BLaER1 treated with 17β-estradiol and CSF1 and Interleukin-3, amounts not matched to agents 10 nM and 100 nM (cell line): ENCODE data around the gene USP3.

ENCODE experiments used
- H3K27ac ChIP-seq, 11 experiments: shearing (Covaris generic); formaldehyde crosslinking; 2 replicates each; pipeline ENCODE4 v1.8.1; 2022
- H3K27me3 ChIP-seq, 11 experiments: shearing (Covaris generic); formaldehyde crosslinking; 2 replicates each; pipeline ENCODE4 v1.8.1; 2022
- H3K36me3 ChIP-seq, 11 experiments: shearing (Covaris generic); formaldehyde crosslinking; 2 replicates each; pipeline ENCODE4 v1.8.1; 2022
- H3K4me1 ChIP-seq, 10 experiments: shearing (Covaris generic); formaldehyde crosslinking; 2 replicates each; pipeline ENCODE4 v1.8.1; 2022
- H3K4me2 ChIP-seq, 11 experiments: shearing (Covaris generic); formaldehyde crosslinking; 2 replicates each; pipeline ENCODE4 v1.8.1; 2022
- H3K4me3 ChIP-seq, 10 experiments: shearing (Covaris generic); formaldehyde crosslinking; 2 replicates each; pipeline ENCODE4 v1.8.1; 2022
- H3K9ac ChIP-seq, 11 experiments: shearing (Covaris generic); formaldehyde crosslinking; 2 replicates each; pipeline ENCODE4 v1.8.1; 2022
- H3K9me3 ChIP-seq, 11 experiments: shearing (Covaris generic); formaldehyde crosslinking; replicated peaks in 1 of 11; 2 replicates each; pipeline ENCODE4 v1.8.1; 2022
- H4K20me1 ChIP-seq, 11 experiments: shearing (Covaris generic); formaldehyde crosslinking; 2 replicates each; pipeline ENCODE4 v1.8.1; 2022
- Cebpa-rat ChIP-seq, 11 experiments: shearing (Covaris generic); IDR thresholded peaks; 2 replicates each; pipeline ENCODE4 v1.8.1; 2022

Gene USP3

DNA sequence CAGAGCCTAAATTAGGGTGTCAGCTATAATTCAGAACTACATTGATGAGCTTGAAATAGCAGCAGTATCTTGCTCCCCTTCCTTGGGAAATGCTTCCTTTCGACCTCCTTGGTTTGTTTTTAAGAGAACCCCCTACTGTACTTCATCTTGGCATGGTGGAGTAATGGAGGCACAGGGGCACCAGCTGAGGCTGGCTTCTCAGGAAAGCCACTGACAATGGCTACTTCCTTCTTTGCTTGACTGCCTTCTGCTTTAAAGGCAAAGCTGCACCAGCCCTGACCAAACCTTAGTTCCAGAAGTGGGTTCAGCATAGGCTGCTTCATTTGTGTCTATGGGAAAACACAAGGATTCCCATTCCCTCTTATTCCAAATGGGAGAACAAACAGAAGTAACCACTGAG, 91.3 kb downstream of the USP3 start:
- TF ChIP-seq Cebpa-rat (IDR thresholded peaks at IDR 0.05), result no peak
- no peak overlapping the region for H3K9ac ChIP-seq
- peaks cover 36 to 48% (median 46%) of the 10 kb centered on the region in 11 experiments for H3K36me3 ChIP-seq
- H3K4me3 ChIP-seq, result no peak overlapping the region
- H4K20me1 ChIP-seq, result peaks cover 0 to 80% (median 41%) of the 10 kb centered on the region in 11 experiments; a peak in 20 of 22 replicates
- no peak overlapping the region for H3K27ac ChIP-seq
- no peaks in the 10 kb centered on the region for H3K9me3 ChIP-seq
- H3K4me1 ChIP-seq, result peaks cover 37 to 56% (median 46%) of the 10 kb centered on the region in 10 experiments
- no peaks in the 10 kb centered on the region for H3K27me3 ChIP-seq
- peak overlapping the region; percentile 1 to 65 (median 38); a peak in 18 of 22 replicates for H3K4me2 ChIP-seq

DNA sequence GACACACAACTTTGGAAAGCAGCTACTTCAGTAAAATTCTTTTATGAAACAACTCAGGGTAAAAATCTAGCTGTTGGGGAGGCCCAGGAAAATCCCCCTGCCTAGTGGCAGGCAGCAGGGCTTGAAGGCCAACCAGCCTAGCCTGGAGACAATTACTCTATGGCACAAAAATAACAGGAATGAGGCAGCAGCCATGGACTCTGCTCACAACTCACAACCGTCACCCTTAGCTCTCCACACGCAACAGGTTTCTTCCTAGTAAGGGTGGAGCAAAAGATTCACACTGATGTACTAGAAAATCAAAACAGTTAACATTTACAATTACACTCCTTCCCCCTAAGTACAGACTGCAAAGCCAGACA, 92.3 kb downstream of the USP3 start:
- peak overlapping the region in 1 of 11 experiments; percentile 12; a peak in 2 of 22 replicates for H3K27ac ChIP-seq
- H3K27me3 ChIP-seq, result no peaks in the 10 kb centered on the region
- TF ChIP-seq Cebpa-rat (IDR thresholded peaks at IDR 0.05), result no peak
- H3K9me3 ChIP-seq, result no peaks in the 10 kb centered on the region
- H3K4me2 ChIP-seq, result no peak overlapping the region
- peaks cover 0 to 73% (median 33%) of the 10 kb centered on the region in 11 experiments; a peak in 19 of 22 replicates for H4K20me1 ChIP-seq
- 0 out of 22 replicates have a peak overlapping the region, but pooled peaks of 1 of the 11 experiments have one; percentile 23 for H3K9ac ChIP-seq
- H3K4me1 ChIP-seq, result peaks cover 41 to 60% (median 50%) of the 10 kb centered on the region in 10 experiments
- H3K4me3 ChIP-seq, result no peak overlapping the region
- H3K36me3 ChIP-seq, result peaks cover 26 to 38% (median 36%) of the 10 kb centered on the region in 11 experiments

DNA sequence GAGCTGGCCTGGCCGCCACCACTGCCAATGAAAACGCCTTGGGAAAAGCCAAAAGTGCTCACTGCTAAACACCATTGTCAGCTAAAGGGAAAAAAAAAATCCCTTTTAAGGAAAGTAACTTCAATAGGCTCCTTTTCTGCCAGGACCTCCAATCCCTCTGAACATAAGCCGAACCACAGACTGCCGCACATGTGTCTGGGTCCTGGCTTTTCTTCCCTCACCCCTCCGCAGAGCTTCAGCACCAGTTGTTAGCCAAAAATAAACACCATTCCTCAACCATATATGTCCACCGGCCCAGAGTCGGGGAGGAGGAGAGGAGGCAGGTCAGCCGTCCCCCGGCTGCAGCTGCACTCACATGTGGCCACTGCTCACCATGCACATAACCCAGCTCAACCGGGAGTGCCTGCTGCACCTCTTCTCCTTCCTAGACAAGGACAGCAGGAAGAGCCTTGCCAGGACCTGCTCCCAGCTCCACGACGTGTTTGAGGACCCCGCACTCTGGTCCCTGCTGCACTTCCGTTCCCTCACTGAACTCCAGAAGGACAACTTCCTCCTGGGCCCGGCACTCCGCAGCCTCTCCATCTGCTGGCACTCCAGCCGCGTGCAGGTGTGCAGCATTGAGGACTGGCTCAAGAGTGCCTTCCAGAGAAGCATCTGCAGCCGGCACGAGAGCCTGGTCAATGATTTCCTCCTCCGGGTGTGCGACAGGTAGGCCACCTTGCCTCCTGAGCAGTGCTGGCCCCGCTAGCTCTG, 92.8 kb downstream of the USP3 start, which contains the start of gene FBXL22:
Gene FBXL22 (plus strand): TSS at position 350 of the 753 bp plus-strand sequence. CDS start 6 bp downstream, at position 356.
- Histone ChIP-seq H4K20me1 (peaks cover 0 to 67% (median 29%) of the 10 kb centered on the region in 11 experiments; a peak in 17 of 22 replicates), H3K27ac (peak within 1 kb of the TSS in 2 of 11 experiments; percentile 12 to 29; a peak in 3 of 22 replicates), H3K36me3 (peaks cover 21 to 32% (median 30%) of the 10 kb centered on the region in 11 experiments), H3K9me3 (no peaks in the 10 kb centered on the region), H3K9ac (0 out of 22 replicates have a peak within 1 kb of the TSS, but pooled peaks of 1 of the 11 experiments have one; percentile 23), H3K4me2 (peak within 1 kb of the TSS in 3 of 11 experiments; percentile 35 to 61 (median 46); a peak in 4 of 22 replicates), H3K4me1 (peaks cover 47 to 66% (median 55%) of the 10 kb centered on the region in 10 experiments), H3K27me3 (no peaks in the 10 kb centered on the region), H3K4me3 (no peak within 1 kb of the TSS)
- TF ChIP-seq Cebpa-rat (IDR thresholded peaks at IDR 0.05), result no peak

DNA sequence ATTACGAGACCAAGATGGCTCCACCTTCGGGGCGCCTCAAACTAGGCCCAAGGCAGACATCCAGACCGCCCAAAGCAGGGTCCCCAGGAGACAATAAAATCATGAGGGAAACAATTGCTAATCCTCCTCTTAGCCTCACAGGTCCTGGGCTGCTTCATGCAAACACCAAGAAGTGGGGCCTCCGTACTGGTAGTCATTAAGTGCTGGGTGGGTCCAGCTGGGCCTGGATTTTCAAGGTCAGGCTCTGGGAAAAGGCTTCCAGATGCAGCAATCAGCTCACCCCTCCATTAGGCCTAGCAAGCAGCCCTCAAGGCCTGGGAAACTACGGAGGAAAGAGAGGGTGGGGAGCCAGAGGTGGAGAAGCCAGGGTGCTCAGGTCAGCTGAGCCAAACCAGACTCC, 93.4 kb downstream of the USP3 start:
- Histone ChIP-seq H3K36me3 (peaks cover 15 to 26% (median 24%) of the 10 kb centered on the region in 11 experiments), H3K4me2 (no peak overlapping the region), H3K27me3 (no peaks in the 10 kb centered on the region), H3K9ac (no peak overlapping the region), H4K20me1 (peaks cover 0 to 62% (median 29%) of the 10 kb centered on the region in 11 experiments; a peak in 17 of 22 replicates), H3K27ac (no peak overlapping the region), H3K4me1 (peaks cover 53 to 69% (median 62%) of the 10 kb centered on the region in 10 experiments), H3K9me3 (no peaks in the 10 kb centered on the region), H3K4me3 (no peak overlapping the region)
- no peak for TF ChIP-seq Cebpa-rat (IDR thresholded peaks at IDR 0.05)

DNA sequence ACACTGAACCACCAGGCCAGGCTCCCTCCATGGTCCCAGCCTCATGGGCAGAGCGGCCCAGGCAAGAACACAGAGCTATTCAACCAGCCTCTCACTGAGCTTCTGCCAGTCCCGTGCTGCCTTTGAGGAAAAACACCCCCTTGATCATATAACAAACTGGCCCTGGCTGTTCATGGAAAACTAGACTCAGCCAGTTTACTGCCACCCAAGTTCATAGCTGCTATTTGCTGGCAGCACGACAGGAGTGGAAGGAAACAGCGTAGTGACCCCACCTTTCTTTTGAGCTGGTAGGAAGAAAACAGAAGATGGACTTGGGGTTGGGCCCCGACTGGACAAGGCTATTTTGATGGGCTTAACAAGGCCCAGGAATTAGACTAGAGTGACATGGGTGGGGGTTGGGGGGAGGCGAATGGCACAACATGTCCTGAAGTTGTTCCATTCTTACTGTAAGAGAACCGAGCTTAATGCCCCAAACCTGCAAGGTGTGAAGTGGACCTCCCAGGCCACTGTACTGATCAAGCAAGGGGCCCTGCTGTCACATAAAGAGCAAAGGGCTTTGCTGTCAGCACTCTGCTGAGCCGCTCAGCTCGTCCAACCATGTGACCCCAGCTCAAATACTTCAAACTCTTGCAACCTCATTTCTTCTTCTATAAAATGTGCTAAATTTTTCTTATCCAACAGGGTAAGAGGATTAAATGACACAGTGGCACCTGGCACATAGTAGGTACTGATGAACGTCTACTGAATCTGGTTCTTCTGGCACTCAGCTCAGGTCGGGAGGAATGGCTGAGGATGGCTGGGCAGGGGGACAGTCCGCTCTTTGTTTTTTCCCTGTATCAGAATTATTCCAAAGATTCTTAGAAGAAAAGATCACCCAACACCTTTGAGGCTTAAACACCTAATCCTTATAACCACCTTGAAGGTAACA, 94.3 kb downstream of the USP3 start:
- H4K20me1 ChIP-seq, result peaks cover 0 to 62% (median 24%) of the 10 kb centered on the region in 11 experiments; a peak in 17 of 22 replicates
- H3K27ac ChIP-seq, result peak overlapping the region in 3 of 11 experiments; percentile 7 to 84 (median 60); a peak in 2 of 22 replicates
- H3K9ac ChIP-seq, result peak overlapping the region in 8 of 11 experiments; percentile 30 to 89 (median 84); a peak in 11 of 22 replicates
- H3K4me1 ChIP-seq, result peaks cover 60 to 72% (median 68%) of the 10 kb centered on the region in 10 experiments
- peaks cover 6 to 17% (median 15%) of the 10 kb centered on the region in 11 experiments for H3K36me3 ChIP-seq
- peak overlapping the region in 5 of 10 experiments; percentile 69 to 73 (median 72); a peak in 7 of 20 replicates for H3K4me3 ChIP-seq
- no peaks in the 10 kb centered on the region for H3K27me3 ChIP-seq
- TF ChIP-seq Cebpa-rat (IDR thresholded peaks at IDR 0.05), result no peak
- H3K9me3 ChIP-seq, result no peaks in the 10 kb centered on the region
- H3K4me2 ChIP-seq, result peak overlapping the region; percentile 92 to 99 (median 97)

DNA sequence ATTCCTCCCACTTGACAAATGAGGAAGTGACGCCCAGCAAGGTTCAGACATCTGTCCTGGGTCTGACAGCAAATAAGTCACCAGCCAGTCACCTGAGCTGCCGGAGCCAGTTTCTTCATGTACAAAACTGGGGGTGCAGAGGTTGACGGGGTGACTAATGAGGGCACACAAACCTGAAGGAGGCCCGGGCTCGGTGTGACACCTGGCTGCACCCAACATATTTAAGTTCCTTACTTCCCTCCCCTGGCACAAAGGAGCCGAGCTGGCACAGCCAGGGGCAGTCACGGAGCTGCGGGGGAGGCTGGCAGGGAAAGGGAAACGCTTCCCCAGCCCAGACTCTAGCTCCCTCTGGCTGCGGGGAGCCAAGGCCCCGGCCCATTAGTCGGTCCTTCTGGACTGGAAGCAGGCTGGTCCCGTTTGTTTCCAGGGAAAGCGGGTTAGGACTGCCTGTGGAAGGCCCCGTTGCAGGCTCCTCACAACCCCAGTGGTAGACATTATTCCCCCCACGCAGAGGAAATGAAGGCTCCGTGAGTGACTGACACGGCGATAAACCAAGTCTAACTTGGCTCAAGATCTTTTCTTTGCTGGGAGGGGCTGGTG, 95.1 kb downstream of the USP3 start:
- TF ChIP-seq Cebpa-rat (IDR thresholded peaks at IDR 0.05), result no peak
- peak overlapping the region; percentile 68 to 81 (median 72) for H3K4me3 ChIP-seq

DNA sequence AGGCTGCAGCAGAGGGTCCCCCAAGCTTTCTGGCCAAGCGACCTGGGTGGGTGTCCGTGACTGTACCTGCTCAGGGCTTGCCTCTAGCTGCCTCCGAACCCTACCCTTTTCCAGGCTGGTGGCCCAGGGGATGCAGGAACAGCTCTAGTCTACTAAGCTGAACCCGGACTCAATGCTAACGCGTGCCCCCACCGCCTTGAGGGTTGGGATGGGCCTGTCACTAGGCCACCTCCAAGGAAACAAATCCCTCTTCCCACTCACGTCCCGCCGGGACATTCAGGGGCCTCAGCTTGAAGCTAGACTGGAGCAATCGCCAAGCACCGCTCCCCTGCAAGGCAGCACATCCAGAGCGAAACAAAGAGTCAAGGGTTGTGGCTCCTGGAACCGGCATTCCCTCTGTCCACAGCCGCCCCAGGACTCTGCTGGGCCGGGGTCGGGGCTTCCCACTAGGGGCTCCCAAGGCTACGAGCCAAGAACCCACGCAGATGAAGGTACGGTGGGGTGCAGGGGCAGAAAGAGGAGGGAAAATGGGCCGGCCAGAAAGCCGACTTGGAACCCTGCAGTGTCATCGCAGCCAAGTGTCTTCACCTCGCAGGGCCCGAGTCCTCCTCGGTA, 95.7 kb downstream of the USP3 start:
- Histone ChIP-seq H4K20me1 (peaks cover 0 to 61% (median 11%) of the 10 kb centered on the region in 11 experiments; a peak in 16 of 22 replicates), H3K27me3 (no peaks in the 10 kb centered on the region), H3K4me3 (peak overlapping the region; percentile 68 to 81 (median 72)), H3K36me3 (peaks cover 0 to 3% (median 2%) of the 10 kb centered on the region in 11 experiments; a peak in 10 of 22 replicates), H3K4me1 (peaks cover 52 to 63% (median 58%) of the 10 kb centered on the region in 10 experiments), H3K9me3 (no peaks in the 10 kb centered on the region), H3K27ac (peak overlapping the region; percentile 49 to 89 (median 78); a peak in 21 of 22 replicates), H3K9ac (peak overlapping the region; percentile 76 to 90 (median 84)), H3K4me2 (peak overlapping the region; percentile 92 to 99 (median 97))
- no peak for TF ChIP-seq Cebpa-rat (IDR thresholded peaks at IDR 0.05)

More for the DNA sequence above, 95.1 kb downstream of the USP3 start:
- Histone ChIP-seq H3K9ac (peak overlapping the region; percentile 76 to 90 (median 84)), H4K20me1 (peaks cover 0 to 61% (median 17%) of the 10 kb centered on the region in 11 experiments; a peak in 16 of 22 replicates), H3K27me3 (no peaks in the 10 kb centered on the region), H3K27ac (peak overlapping the region; percentile 49 to 89 (median 78); a peak in 21 of 22 replicates), H3K4me1 (peaks cover 56 to 67% (median 62%) of the 10 kb centered on the region in 10 experiments), H3K9me3 (no peaks in the 10 kb centered on the region), H3K4me2 (peak overlapping the region; percentile 92 to 99 (median 97)), H3K36me3 (peaks cover 0 to 10% (median 8%) of the 10 kb centered on the region in 11 experiments; a peak in 17 of 22 replicates)
